CD4-positive, alpha-beta T cell treated with Interleukin-2 at 100 ng/mL for 4 hours (primary cell): ENCODE measurements around the gene SCEL.
"Not testable (repeated sequence)": the region's sequence is repeated elsewhere in the genome, so short reads cannot be mapped to it uniquely, and the experiment has no call there.

Experiments used
- DNase-seq: peaks from one replicate; pipeline ENCODE4 v3.0.0-alpha.2; 2020; ENCODE audit warnings: low spot score

The SCEL gene

DNA sequence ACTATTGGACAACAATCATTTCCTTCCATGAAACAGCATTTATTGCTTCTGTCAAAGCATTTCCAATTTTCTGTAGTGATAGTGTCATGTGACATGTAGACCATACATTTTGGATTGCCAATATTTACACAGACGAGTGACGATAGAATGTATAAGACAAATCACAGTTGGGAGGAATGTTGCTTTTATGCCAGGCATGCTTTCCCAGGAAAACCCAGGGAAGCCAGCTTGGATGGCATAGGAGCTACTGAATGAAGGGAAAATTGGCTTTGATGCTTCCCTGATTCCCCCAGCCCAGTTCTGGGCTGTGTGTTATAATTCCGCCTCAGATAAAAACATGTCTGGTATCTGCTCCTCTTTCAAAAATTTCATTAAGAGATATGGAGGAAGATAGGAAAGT, 22.5 kb downstream of the SCEL start:
- DNase-seq, result no peak

- no peak for DNase-seq
These were observed 27.6 kb downstream of the SCEL start for GRCh38 chr13:77563111-77563510.

DNA sequence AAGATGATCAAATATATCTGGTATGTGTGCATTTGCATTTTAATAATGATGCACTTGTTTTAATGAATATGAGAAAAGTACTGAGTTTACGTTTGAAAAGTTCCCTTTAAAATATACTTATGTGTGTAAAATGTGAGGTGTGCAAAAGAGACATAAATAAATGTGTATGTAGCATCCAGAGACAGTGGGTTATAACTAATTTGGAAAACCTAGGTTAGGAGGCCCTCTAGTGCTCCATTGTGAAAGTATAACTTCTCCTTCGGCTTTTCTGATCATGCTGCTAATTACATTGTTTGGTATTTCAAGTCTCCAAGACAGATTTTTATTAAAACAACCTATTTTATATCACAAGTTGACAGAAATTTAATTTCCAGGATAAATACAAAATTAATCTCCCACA, 30.1 kb downstream of the SCEL start:
- no peak for DNase-seq

DNA sequence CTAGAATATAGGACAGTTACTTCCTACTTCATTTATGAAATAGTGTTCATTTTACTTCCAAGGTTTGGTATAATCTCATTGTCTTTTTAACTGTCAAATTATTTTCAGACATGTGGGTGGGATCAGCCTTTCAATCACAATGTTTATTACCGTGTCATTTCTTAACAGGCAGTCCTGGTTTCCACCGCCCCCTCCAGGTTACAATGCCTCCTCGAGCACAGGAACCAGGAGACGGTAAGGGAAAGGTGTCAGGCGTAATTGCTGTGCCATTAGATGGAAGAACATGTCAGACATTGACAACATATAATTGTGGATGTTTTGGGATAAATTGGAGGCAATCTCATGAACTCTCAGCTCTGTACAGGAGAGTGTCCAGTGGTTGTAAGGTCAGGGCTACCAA, 36.5 kb downstream of the SCEL start:
- DNase-seq, result no peak

GRCh38 chr13:77574096-77574495, 38.6 kb downstream of the SCEL start:
- no peak for DNase-seq

DNA sequence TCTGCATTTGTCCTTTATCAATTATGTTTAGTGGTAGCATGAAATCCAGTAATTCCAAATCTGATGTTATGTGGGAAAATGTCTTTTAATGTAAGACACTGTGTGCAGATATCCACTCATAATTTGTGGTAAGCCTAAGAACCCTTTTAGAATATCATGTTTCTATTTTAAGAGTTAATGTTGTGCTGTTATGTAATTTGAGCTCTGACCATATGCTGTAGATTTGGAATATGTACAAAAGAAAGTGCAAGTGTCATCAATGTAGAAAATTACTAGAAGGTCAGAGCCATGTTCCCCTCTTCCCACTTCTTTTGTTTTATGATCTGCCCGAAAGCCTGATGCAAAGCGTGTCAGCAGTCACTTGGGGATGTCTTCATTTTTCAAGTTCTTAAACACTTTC, 44.5 kb downstream of the SCEL start:
- DNase-seq, result no peak

DNA sequence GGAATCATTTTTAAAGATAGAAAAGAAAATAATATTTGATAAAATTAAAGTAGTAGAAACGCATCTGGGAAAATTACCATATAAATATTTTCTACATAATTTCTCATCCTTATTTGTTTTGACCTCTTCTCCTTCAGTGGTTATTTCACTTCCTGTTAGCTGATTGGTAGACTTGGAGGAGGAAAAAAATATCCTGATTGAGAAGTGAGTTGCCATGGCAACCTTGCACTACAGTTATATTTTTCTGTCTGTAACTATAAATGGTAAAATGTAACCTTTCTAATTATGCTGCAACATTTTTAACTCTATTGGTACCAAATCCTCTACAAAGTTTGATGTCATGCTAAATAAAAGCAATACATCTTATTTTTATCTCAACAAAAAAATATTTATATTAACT, 45.2 kb downstream of the SCEL start:
- no peak for DNase-seq

- DNase-seq, result no peak
These were observed 48.1 kb downstream of the SCEL start for GRCh38 chr13:77583581-77583980.

GRCh38 chr13:77584106-77584505, 48.6 kb downstream of the SCEL start:
- no peak for DNase-seq

GRCh38 chr13:77595166-77595810, 59.8 kb downstream of the SCEL start:
- DNase-seq, result no peak

GRCh38 chr13:77596777-77597176, 61.3 kb downstream of the SCEL start:
- DNase-seq, result no peak

GRCh38 chr13:77599351-77599750, 63.8 kb downstream of the SCEL start:
- DNase-seq, result no peak

GRCh38 chr13:77600701-77601100, 65.2 kb downstream of the SCEL start:
- no peak for DNase-seq

DNA sequence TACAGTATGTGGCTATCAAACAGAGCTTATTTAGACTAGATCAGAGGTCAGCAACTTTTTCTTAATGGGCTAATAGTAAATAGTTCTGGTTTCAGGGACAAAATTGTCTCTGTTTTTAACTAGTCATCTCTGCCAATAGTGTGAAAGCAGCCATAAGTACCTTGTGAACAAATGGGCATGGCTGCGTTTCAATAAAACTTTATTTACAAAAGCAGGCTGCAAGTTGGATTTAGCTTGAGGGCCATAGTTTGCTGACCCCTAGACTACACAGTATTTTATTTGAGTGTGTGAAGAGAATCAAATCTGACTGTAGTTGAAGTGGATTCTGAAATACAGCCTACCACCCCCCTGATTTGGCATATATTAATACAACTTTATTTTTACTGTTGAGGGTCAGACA, 75.6 kb downstream of the SCEL start:
- no peak for DNase-seq

GRCh38 chr13:77616027-77616426, 80.5 kb downstream of the SCEL start:
- no peak for DNase-seq

- DNase-seq, result no peak
These were observed 84.1 kb downstream of the SCEL start for GRCh38 chr13:77619655-77620054.

- no peak for DNase-seq
These were observed 84.6 kb downstream of the SCEL start for GRCh38 chr13:77620138-77620537.

GRCh38 chr13:77623806-77624205, 88.3 kb downstream of the SCEL start:
- no peak for DNase-seq

GRCh38 chr13:77628170-77628569, 92.7 kb downstream of the SCEL start:
- DNase-seq, result no peak

GRCh38 chr13:77637588-77637987, 102.1 kb downstream of the SCEL start:
- DNase-seq, result no peak

GRCh38 chr13:77650409-77650808, 114.9 kb downstream of the SCEL start:
- no peak for DNase-seq

GRCh38 chr13:77653301-77653700, 117.8 kb downstream of the SCEL start:
- no peak for DNase-seq

- not testable (repeated sequence) for DNase-seq
These were observed 124.5 kb downstream of the SCEL start for GRCh38 chr13:77660016-77660415.

GRCh38 chr13:77660841-77661250, 125.3 kb downstream of the SCEL start:
- no peak for DNase-seq

- DNase-seq, result not testable (repeated sequence)
These were observed 126.8 kb downstream of the SCEL start for GRCh38 chr13:77662301-77662700.
